Mesendoderm (in vitro differentiated cells): ENCODE results near the gene CCDC14.
"Not testable (repeated sequence)": the region's sequence is repeated elsewhere in the genome, so short reads cannot be mapped to it uniquely, and the experiment has no call there.

Experiments
- DNase-seq: peaks from one replicate; pipeline ENCODE4 v3.0.0; 2013
- H2AK5ac ChIP-seq: 2 replicates; pipeline ENCODE4 v1.6.1; 2013; ENCODE audit warnings: low read length, inconsistent platforms
- H2BK120ac ChIP-seq: 2 replicates; pipeline ENCODE4 v1.6.1; 2013; ENCODE audit warnings: low read depth, mild to moderate bottlenecking, low read length, moderate library complexity, mixed read lengths
- H2BK15ac ChIP-seq: replicated peaks from 2 replicates; pipeline ENCODE4 v1.6.1; 2013; ENCODE audit warnings: low read depth, mild to moderate bottlenecking, moderate library complexity
- H2BK5ac ChIP-seq: 2 replicates; pipeline ENCODE4 v1.6.1; 2013; ENCODE audit warnings: low read length, inconsistent platforms
- H3K18ac ChIP-seq: 2 replicates; pipeline ENCODE4 v1.6.1; 2013; ENCODE audit warnings: mild to moderate bottlenecking, low read length, mixed read lengths
- H3K23ac ChIP-seq: one replicate; pipeline ENCODE4 v1.6.1; 2013; ENCODE audit warnings: low read length
- H3K27ac ChIP-seq: 2 replicates; pipeline ENCODE4 v1.5.1; 2013; ENCODE audit warnings: low read depth, mild to moderate bottlenecking, inconsistent platforms, low read length, moderate library complexity
- H3K27me3 ChIP-seq: 2 replicates; pipeline ENCODE4 v1.6.1; 2013; ENCODE audit warnings: low read length, control low read depth, mild to moderate bottlenecking, inconsistent platforms; ENCODE audit not compliant: insufficient read depth, poor library complexity
- H3K36me3 ChIP-seq: 2 replicates; pipeline ENCODE4 v1.6.1; 2013; ENCODE audit warnings: low read length, inconsistent platforms; ENCODE audit not compliant: control insufficient read depth, insufficient read depth
- H3K4ac ChIP-seq: one replicate; pipeline ENCODE4 v1.6.1; 2013; ENCODE audit warnings: low read depth, mild to moderate bottlenecking, low read length, moderate library complexity
- H3K4me1 ChIP-seq: 2 replicates; pipeline ENCODE4 v1.6.1; 2013; ENCODE audit warnings: low read depth, low read length, inconsistent platforms; ENCODE audit not compliant: control insufficient read depth
- H3K4me2 ChIP-seq: 2 replicates; pipeline ENCODE4 v1.6.1; 2013; ENCODE audit warnings: low read length
- H3K4me3 ChIP-seq: 2 replicates; pipeline ENCODE4 v1.5.1; 2013; ENCODE audit warnings: mild to moderate bottlenecking, low read length
- H3K56ac ChIP-seq: one replicate; pipeline ENCODE4 v1.6.1; 2013; ENCODE audit warnings: low read length
- H3K79me1 ChIP-seq: 2 replicates; pipeline ENCODE4 v1.6.1; 2013; ENCODE audit warnings: low read length, inconsistent platforms
- H3K79me2 ChIP-seq: 2 replicates; pipeline ENCODE4 v1.6.1; 2013; ENCODE audit warnings: mild to moderate bottlenecking, low read length; ENCODE audit not compliant: control insufficient read depth, insufficient read depth
- H3K9ac ChIP-seq: 2 replicates; pipeline ENCODE4 v1.6.1; 2013; ENCODE audit warnings: low read length, inconsistent platforms
- H4K5ac ChIP-seq: one replicate; pipeline ENCODE4 v1.6.1; 2013; ENCODE audit warnings: low read length
- H4K8ac ChIP-seq: one replicate; pipeline ENCODE4 v1.6.1; 2013; ENCODE audit warnings: low read depth, mild to moderate bottlenecking, control low read depth, low read length, moderate library complexity
- WGBS: extraction: QIAGEN DNeasy Blood & Tissue Kit; methylation state at CpG from one replicate; pipeline ENCODE4 v1.1.7; 2013; ENCODE audit warnings: low lambda C conversion rate, missing lambda C conversion rate; ENCODE audit not compliant: insufficient coverage; ENCODE audit errors: extremely low coverage; 5-methylcytosine and 5-hydroxymethylcytosine counted together

The CCDC14 gene

GRCh38 chr3:123981317-123981716, 20.3 kb upstream of the CCDC14 start:
- not testable (repeated sequence) for H3K79me2 ChIP-seq, H3K18ac ChIP-seq, H3K4me2 ChIP-seq, H2BK15ac ChIP-seq, H3K27ac ChIP-seq, H3K27me3 ChIP-seq, H3K79me1 ChIP-seq, H3K4me1 ChIP-seq, H2AK5ac ChIP-seq, H4K5ac ChIP-seq, H3K36me3 ChIP-seq, H4K8ac ChIP-seq, H3K56ac ChIP-seq, H3K23ac ChIP-seq, H2BK120ac ChIP-seq, H3K4me3 ChIP-seq, H2BK5ac ChIP-seq, H3K9ac ChIP-seq, H3K4ac ChIP-seq
- no CpG with 5 or more reads among the region's 4 CpGs for WGBS
- peak; percentile 12 for DNase-seq

GRCh38 chr3:123980539-123980938, 19.5 kb upstream of the CCDC14 start:
- Histone ChIP-seq H3K4me2 (no peak overlapping the region), H4K8ac (no peak overlapping the region), H3K79me2 (no peaks in the 10 kb centered on the region), H3K79me1 (no peaks in the 10 kb centered on the region), H3K27me3 (no peaks in the 10 kb centered on the region), H3K4me1 (no peaks in the 10 kb centered on the region), H3K18ac (no peak overlapping the region), H3K4ac (no peak overlapping the region), H2AK5ac (no peak overlapping the region), H3K23ac (no peak overlapping the region), H3K4me3 (no peak overlapping the region), H2BK15ac (no peak overlapping the region), H2BK120ac (no peak overlapping the region), H4K5ac (no peak overlapping the region), H3K9ac (no peak overlapping the region), H3K36me3 (no peaks in the 10 kb centered on the region), H2BK5ac (no peak overlapping the region), H3K56ac (no peak overlapping the region), H3K27ac (no peak overlapping the region)
- no CpG with 5 or more reads among the region's 4 CpGs for WGBS
- DNase-seq, result no peak

- H3K27ac ChIP-seq, H4K5ac ChIP-seq, H3K4me3 ChIP-seq, H3K23ac ChIP-seq, H2BK5ac ChIP-seq, H3K27me3 ChIP-seq, H3K4me1 ChIP-seq, H3K36me3 ChIP-seq, H3K79me1 ChIP-seq, H2AK5ac ChIP-seq, H2BK120ac ChIP-seq, H2BK15ac ChIP-seq, H3K18ac ChIP-seq, H4K8ac ChIP-seq, H3K79me2 ChIP-seq, H3K4ac ChIP-seq: not testable (repeated sequence)
- Histone ChIP-seq H3K4me2 (peak overlapping the region; percentile 56), H3K56ac (peak overlapping the region; percentile 74), H3K9ac (peak overlapping the region; percentile 54)
- peak; percentile 59 for DNase-seq
- no CpG with 5 or more reads among the region's 29 CpGs for WGBS
Observed at GRCh38 chr3:123979525-123980501, 18.8 kb upstream of the CCDC14 start.

GRCh38 chr3:123976904-123977303, 15.9 kb upstream of the CCDC14 start:
- H2BK5ac ChIP-seq, H2BK15ac ChIP-seq, H3K27me3 ChIP-seq, H4K8ac ChIP-seq, H3K79me2 ChIP-seq, H3K79me1 ChIP-seq, H3K9ac ChIP-seq, DNase-seq, H4K5ac ChIP-seq, H2AK5ac ChIP-seq, H3K36me3 ChIP-seq, H3K18ac ChIP-seq, H3K56ac ChIP-seq, H3K4me1 ChIP-seq, H3K4ac ChIP-seq, H3K4me2 ChIP-seq, H3K27ac ChIP-seq, H3K4me3 ChIP-seq, H2BK120ac ChIP-seq, H3K23ac ChIP-seq: not testable (repeated sequence)
- no CpG with 5 or more reads among the region's 7 CpGs for WGBS

GRCh38 chr3:123976181-123976898, 15.3 kb upstream of the CCDC14 start:
- not testable (repeated sequence) for H2AK5ac ChIP-seq, DNase-seq
- WGBS, result no CpG with 5 or more reads among the region's 4 CpGs

More at GRCh38 chr3:123976181-123976898, 15.3 kb upstream of the CCDC14 start:
- not testable (repeated sequence) for H3K27me3 ChIP-seq, H2BK5ac ChIP-seq, H3K4me2 ChIP-seq, H3K79me2 ChIP-seq, H3K4me3 ChIP-seq, H3K36me3 ChIP-seq, H4K5ac ChIP-seq, H4K8ac ChIP-seq, H3K23ac ChIP-seq, H2BK15ac ChIP-seq, H3K4ac ChIP-seq, H2BK120ac ChIP-seq, H3K9ac ChIP-seq, H3K18ac ChIP-seq, H3K27ac ChIP-seq, H3K4me1 ChIP-seq, H3K79me1 ChIP-seq, H3K56ac ChIP-seq
